HG02610 (cell line): Measurements from ENCODE around the gene DUS2.
A peak's percentile ranks its signal among the peaks of the same experiment; 100 is the strongest.
"Not testable (repeated sequence)": the region's sequence is repeated elsewhere in the genome, so short reads cannot be mapped to it uniquely, and the experiment has no call there.

Source experiments
- ATAC-seq: cut with Tn5 transposase; IDR thresholded peaks from one replicate; pipeline ENCODE4 v1.9.1; 2021; ENCODE audit warnings: mild to moderate bottlenecking, moderate library complexity; ENCODE audit not compliant: unreplicated experiment

DUS2 gene

GRCh38 chr16:68116256-68116867 is 93.3 kb downstream of the DUS2 start:
- ATAC-seq, result no peak

GRCh38 chr16:68117884-68118283 is 94.8 kb downstream of the DUS2 start:
- ATAC-seq, result no peak

- peak; percentile 67 for ATAC-seq
Observed at GRCh38 chr16:68118954-68119353, 95.9 kb downstream of the DUS2 start.

- ATAC-seq, result not testable (repeated sequence)
Observed at GRCh38 chr16:68120496-68120895, 97.4 kb downstream of the DUS2 start.

GRCh38 chr16:68126395-68126794 is 103.3 kb downstream of the DUS2 start:
- ATAC-seq, result no peak

- no peak for ATAC-seq
Observed at GRCh38 chr16:68128577-68129305, 105.7 kb downstream of the DUS2 start.
